Stimulated activated CD8-positive, alpha-beta memory T cell treated with anti-CD3 and anti-CD28 coated beads, Interleukin-15, amount 100 ng/mL, for 48 hours (primary cell): ENCODE results near the gene TIAL1.
"Not testable (repeated sequence)": the region's sequence is repeated elsewhere in the genome, so short reads cannot be mapped to it uniquely, and the experiment has no call there.

Experiments used
- DNase-seq, 2 donors: peaks; one replicate each; pipeline ENCODE4 v3.0.0-alpha.2; 2020; ENCODE audit warnings: low read depth in 2 of 2

The TIAL1 gene

DNA sequence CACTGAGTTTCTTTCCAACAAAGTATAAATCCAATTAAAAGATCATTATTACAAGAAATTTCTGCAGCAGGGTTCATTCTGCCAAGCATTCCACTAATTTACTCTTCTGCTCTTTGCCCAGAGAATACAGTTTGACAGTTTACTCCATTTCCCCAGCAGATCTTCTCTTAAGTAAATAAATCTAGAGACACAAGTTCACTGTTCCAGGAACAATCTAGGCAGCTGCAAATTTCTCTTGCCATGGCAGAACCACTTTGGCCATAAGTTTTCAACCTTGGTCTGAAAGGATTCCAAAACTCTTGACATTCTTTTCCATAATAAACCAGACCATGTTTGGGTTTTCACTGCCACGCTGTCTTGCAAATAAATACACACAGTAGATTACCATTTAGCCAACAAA, 65.7 kb downstream of the TIAL1 start:
- DNase-seq, result no peak

GRCh38 chr10:119528663-119529237, 68.0 kb downstream of the TIAL1 start:
- not testable (repeated sequence) for DNase-seq

DNA sequence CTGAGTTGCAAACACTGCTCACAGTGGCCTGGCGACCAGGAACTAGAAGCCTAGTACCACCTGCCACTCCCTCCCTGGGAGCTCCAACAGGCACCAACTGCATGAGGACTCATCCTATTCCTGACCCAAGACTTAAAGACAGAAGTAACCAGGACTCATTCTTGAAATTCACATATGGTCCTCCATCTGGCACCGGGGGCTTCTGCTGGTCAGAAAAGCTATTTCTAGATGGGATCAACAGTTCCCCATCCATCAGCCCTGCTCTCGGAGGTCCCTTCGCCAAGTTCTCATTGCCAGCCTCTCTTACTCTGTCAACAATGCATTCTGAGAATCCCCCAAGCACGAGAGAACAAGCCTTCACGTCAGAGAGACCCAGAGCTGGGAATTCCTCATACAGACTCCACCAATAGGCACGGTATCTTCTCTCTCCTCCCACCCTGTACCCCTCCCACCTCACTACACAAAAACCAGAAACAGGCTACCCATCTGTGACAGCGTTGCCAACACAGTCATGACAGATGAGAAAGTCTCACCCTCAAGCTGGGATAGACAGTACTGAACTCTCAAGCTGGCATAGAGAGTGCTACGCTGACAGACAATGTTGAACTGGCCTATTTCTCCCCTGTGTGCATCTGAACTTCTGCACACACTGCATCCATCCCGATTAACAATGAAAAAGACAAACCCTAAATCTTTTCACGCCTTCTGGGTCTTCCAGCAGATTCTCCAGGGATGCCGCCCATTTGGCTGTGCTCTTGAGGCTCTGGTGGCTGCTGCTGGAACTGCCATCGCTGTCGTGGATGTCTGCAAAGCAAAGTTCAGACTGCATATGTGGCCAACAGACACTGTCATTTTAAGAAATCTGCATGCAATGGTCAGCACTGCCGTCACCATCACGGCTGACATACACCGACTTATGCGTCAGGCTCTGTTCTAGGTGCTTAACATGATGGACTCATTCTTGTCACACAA, 69.9 kb downstream of the TIAL1 start:
- DNase-seq, result no peak

- no peak for DNase-seq
Observed at GRCh38 chr10:119526149-119526548, 70.6 kb downstream of the TIAL1 start.

- no peak for DNase-seq
Observed at GRCh38 chr10:119525116-119525515, 71.6 kb downstream of the TIAL1 start.

- no peak for DNase-seq
Observed at GRCh38 chr10:119524720-119525070, 72.1 kb downstream of the TIAL1 start.

DNA sequence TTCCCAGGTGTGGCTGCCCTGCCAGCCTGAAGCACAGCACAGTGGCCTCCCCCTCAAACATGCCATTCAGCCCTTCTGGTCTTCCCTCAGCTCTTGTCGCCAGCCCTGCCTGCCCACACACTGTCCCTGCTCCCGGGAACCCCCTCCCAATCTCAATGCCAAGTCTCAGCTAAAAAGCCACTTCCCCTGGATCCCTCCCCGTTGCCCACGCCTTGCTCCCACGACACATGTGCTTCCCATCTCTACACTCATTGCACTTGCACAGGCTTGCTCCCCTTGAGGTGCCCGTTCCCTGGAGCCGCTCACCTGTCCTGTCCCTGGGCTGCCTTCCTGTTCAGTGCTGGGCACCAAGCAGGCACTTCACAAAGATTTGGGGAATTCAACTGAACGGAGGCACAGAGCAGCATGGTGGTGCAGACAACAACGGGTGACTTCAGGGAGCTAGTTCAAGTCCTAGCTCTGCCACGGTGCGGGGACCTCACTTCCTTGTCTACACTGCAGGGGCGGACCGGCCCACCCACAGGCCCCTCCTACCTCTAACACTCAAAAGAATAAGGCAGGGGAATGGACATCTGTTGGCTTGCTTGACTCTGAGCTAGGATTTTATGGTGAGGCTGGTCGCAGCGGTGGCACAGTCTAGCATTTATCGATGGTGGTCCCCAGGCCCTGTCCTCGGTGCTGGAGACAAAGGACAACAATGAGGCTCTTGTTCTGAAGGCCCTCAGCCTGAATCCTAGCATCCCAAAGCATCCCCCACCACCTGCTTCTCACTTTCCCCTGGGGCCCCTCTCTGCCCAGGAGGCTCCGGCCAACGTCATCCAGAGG, 72.7 kb downstream of the TIAL1 start:
- no peak for DNase-seq
